HG03520 (cell line): ENCODE results near the gene ZNF710.
"Not testable (repeated sequence)": the region's sequence is repeated elsewhere in the genome, so short reads cannot be mapped to it uniquely, and the experiment has no call there.

Experiments
- ATAC-seq: cut with Tn5 transposase; IDR thresholded peaks from one replicate; pipeline ENCODE4 v1.9.1; 2021; ENCODE audit warnings: mild to moderate bottlenecking, moderate library complexity; ENCODE audit not compliant: unreplicated experiment

Gene ZNF710

GRCh38 chr15:90001062-90001682 lies at the start of gene ZNF710:
TSS of gene ZNF710 (plus strand) at chr15:90001324. CDS start at chr15:90067138, 65,814 bp downstream.
- ATAC-seq = no peak

GRCh38 chr15:89954541-89954940 lies 46.6 kb upstream of the ZNF710 start:
- ATAC-seq = no peak

GRCh38 chr15:89955449-89955998 lies 45.6 kb upstream of the ZNF710 start:
- ATAC-seq = not testable (repeated sequence)

- ATAC-seq = no peak
Observed at GRCh38 chr15:89958107-89958805, 42.9 kb upstream of the ZNF710 start.

GRCh38 chr15:89963301-89964231 lies 37.6 kb upstream of the ZNF710 start:
- no peak for ATAC-seq

GRCh38 chr15:89964232-89964954 lies 36.7 kb upstream of the ZNF710 start:
- no peak for ATAC-seq

- no peak for ATAC-seq
Observed at GRCh38 chr15:89967881-89968280, 33.2 kb upstream of the ZNF710 start.

- ATAC-seq = peak; percentile 97
Observed at GRCh38 chr15:89971592-89971997, 29.5 kb upstream of the ZNF710 start.

GRCh38 chr15:89972085-89972484 lies 29.0 kb upstream of the ZNF710 start:
- ATAC-seq = no peak

GRCh38 chr15:89975482-89976245 lies 25.5 kb upstream of the ZNF710 start:
- no peak for ATAC-seq

- no peak for ATAC-seq
Observed at GRCh38 chr15:89976246-89976600, 24.9 kb upstream of the ZNF710 start.

- ATAC-seq = not testable (repeated sequence)
Observed at GRCh38 chr15:89977836-89978235, 23.3 kb upstream of the ZNF710 start.

GRCh38 chr15:89978914-89979313 lies 22.2 kb upstream of the ZNF710 start:
- ATAC-seq = no peak

GRCh38 chr15:89980896-89981295 lies 20.2 kb upstream of the ZNF710 start:
- ATAC-seq = no peak

GRCh38 chr15:89982315-89983055 lies 18.6 kb upstream of the ZNF710 start:
- no peak for ATAC-seq

- ATAC-seq = no peak
Observed at GRCh38 chr15:89984001-89984400, 17.1 kb upstream of the ZNF710 start.

GRCh38 chr15:89984421-89985010 lies 16.6 kb upstream of the ZNF710 start:
- no peak for ATAC-seq

- ATAC-seq = no peak
Observed at GRCh38 chr15:89985111-89985510, 16.0 kb upstream of the ZNF710 start.

GRCh38 chr15:89991312-89991711 lies 9.8 kb upstream of the ZNF710 start:
- ATAC-seq = no peak
